Measurements from ENCODE around the gene AP3B1. TPM values are rescaled to one million over a fixed set of nuclear protein-coding genes. Genes with fewer than 3 reads are reported as not detected.

The AP3B1 gene
- total RNA-seq, 1 experiment from 2014 or later, result 41.8 TPM

GRCh38 chr5:78295035-78295961 is 800 bp upstream of the AP3B1 start:
- peak overlapping the region; percentile 18 for H3K27ac ChIP-seq (ENCODE audit: insufficient read length, low read depth, low read length)
- Mint-ChIP-seq H3K4me1 (peaks cover 5 to 27% of the 10 kb centered on the region in 2 experiments), H3K36me3 (ENCODE audit: insufficient read depth in 1 of 3, low read depth in 3 of 3) (peaks cover 2 to 9% (median 7%) of the 10 kb centered on the region in 3 experiments; a peak in 3 of 7 replicates), H3K27me3 (ENCODE audit: low read depth) (peaks cover 3% of the 10 kb centered on the region), H3K9me3 (peaks cover 4 to 8% of the 10 kb centered on the region in 2 experiments; a peak in 3 of 5 replicates), H3K27ac (peak overlapping the region; percentile 73 to 99 (median 92)), H3K4me3 (peak overlapping the region; percentile 93 to 100)
- H3K4me1 ChIP-seq (ENCODE audit: insufficient read depth, low read length), result no peaks in the 10 kb centered on the region
- H2BK5ac ChIP-seq (ENCODE audit: insufficient read length, low read length), result no peak overlapping the region
- H3K23me2 ChIP-seq (ENCODE audit: insufficient read length, low read depth, low read length, poor library complexity, severe bottlenecking), result peaks cover 5% of the 10 kb centered on the region
- no peak overlapping the region for H2BK120ac ChIP-seq (ENCODE audit: low read depth, low read length, poor library complexity, severe bottlenecking)
- H3K9me3 ChIP-seq (ENCODE audit: control insufficient read depth, low read depth, low read length), result no peaks in the 10 kb centered on the region
- no peak overlapping the region for H2BK20ac ChIP-seq (ENCODE audit: low read depth, low read length, poor library complexity, severe bottlenecking)
- peaks cover 1% of the 10 kb centered on the region for H3K79me2 ChIP-seq (ENCODE audit: insufficient read depth, low read length)
- no peak overlapping the region for H3K18ac ChIP-seq (ENCODE audit: insufficient read length, low read depth, low read length)
- no peaks in the 10 kb centered on the region for H3K79me1 ChIP-seq (ENCODE audit: insufficient read depth, low read depth, low read length, poor library complexity, severe bottlenecking)
- no peak overlapping the region for H2BK12ac ChIP-seq (ENCODE audit: insufficient read length, low read depth, low read length)
- peak overlapping the region; percentile 25 for H2AFZ ChIP-seq (ENCODE audit: low read length)
- peak; percentile 76 for DNase-seq
- no peak overlapping the region for H3T11ph ChIP-seq (ENCODE audit: low read length)
- no CpG with 5 or more reads among the region's 46 CpGs for WGBS (ENCODE audit: extremely low coverage, insufficient read length, low lambda C conversion rate)
- no peak overlapping the region for H2AK5ac ChIP-seq (ENCODE audit: insufficient read length, low read length)
- H3K27me3 ChIP-seq (ENCODE audit: insufficient read depth, low read length), result no peaks in the 10 kb centered on the region
- no peak overlapping the region for H3K56ac ChIP-seq (ENCODE audit: insufficient read length, low read depth, low read length)
- no peak overlapping the region for H3K14ac ChIP-seq (ENCODE audit: insufficient read depth, low read length)
- no peak overlapping the region for H3K23ac ChIP-seq (ENCODE audit: insufficient read length, low read depth, low read length)
- H4K91ac ChIP-seq (ENCODE audit: insufficient read length, low read depth, low read length), result no peak overlapping the region
- TF ChIP-seq CTCF (conservative IDR thresholded peaks at IDR 0.05), result peak; percentile 72
- peak overlapping the region; percentile 74 for H3K4me2 ChIP-seq (ENCODE audit: insufficient read depth, insufficient read length, low read length)
- H4K5ac ChIP-seq (ENCODE audit: insufficient read length, low read depth, low read length), result no peak overlapping the region
- no peak overlapping the region for H4K8ac ChIP-seq (replicated peaks; ENCODE audit: insufficient read length, low read depth, low read length)
- no peak overlapping the region for H3K4ac ChIP-seq (ENCODE audit: low read depth, low read length)
- H3K9ac ChIP-seq (ENCODE audit: extremely low read depth, insufficient read length, low read length), result peak overlapping the region; percentile 15
- H2BK15ac ChIP-seq (ENCODE audit: low read depth, low read length), result no peak overlapping the region
- no peaks in the 10 kb centered on the region for H4K20me1 ChIP-seq (ENCODE audit: control insufficient read depth, insufficient read depth, insufficient read length)

Measured in H9 (cell line).